Measurements from ENCODE around the gene CCDC12. TPM values are rescaled to one million over a fixed set of nuclear protein-coding genes. Genes with fewer than 3 reads are reported as not detected.

Gene CCDC12
- polyA plus RNA-seq, 12 donors, result 28.1 to 48.9 (median 33.5) TPM; not detected in 1

- DNase-seq, result no peak
Observed at GRCh38 chr3:46908294-46908985, 68.1 kb downstream of the CCDC12 start.

- DNase-seq, result no peak
Observed at GRCh38 chr3:46907960-46908293, 68.6 kb downstream of the CCDC12 start.

- DNase-seq, result no peak
Observed at GRCh38 chr3:46907271-46907670, 69.3 kb downstream of the CCDC12 start.

DNA sequence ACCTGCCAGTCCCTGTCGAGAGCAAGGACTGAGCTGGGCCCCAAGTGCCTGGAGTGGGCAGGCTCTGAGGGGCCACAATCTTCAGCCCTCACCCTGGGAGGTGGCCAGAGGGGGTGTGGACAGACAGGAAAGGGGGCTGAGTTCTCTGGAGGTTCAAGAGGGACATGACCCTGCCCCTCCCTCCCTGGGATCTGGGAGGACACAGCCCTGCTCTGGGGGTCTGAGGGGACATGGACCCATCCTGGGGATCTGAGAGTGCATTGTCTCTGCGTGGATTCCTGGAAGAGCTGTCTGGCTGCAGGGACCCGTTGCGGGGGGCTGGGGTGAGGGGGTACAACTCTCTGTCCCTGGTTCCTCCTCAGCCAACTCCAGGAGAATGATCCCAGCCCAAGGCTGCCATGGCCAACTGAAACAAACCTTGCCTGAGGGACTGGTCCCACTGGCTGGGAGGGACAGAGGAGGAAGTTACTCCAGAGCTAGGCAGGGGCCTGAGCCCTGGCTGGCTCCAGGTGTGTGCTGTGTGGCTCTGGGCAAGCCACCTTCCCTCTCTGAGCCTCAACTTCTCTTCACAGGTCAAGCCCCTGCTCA, 70.0 kb downstream of the CCDC12 start:
- no peak for DNase-seq

GRCh38 chr3:46905661-46906451, 70.7 kb downstream of the CCDC12 start:
- no peak for DNase-seq

DNA sequence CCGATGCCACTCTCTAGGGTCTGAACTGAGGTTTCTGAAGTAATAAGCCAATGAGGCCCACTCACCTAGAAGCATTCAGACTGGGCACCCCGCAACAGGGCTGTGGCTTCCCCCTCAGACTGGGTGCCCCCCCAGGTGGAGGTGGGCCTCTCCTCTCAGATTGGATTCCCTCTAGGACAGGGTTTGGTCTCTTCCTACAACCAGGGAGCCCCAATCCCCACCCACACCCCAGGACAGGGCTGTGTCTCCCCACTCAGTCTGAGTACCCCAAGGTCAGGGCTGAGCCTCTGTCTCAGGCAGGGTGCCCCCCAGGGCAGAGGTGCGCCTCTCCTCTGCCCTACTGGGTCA, 71.4 kb downstream of the CCDC12 start:
- DNase-seq, result no peak

DNA sequence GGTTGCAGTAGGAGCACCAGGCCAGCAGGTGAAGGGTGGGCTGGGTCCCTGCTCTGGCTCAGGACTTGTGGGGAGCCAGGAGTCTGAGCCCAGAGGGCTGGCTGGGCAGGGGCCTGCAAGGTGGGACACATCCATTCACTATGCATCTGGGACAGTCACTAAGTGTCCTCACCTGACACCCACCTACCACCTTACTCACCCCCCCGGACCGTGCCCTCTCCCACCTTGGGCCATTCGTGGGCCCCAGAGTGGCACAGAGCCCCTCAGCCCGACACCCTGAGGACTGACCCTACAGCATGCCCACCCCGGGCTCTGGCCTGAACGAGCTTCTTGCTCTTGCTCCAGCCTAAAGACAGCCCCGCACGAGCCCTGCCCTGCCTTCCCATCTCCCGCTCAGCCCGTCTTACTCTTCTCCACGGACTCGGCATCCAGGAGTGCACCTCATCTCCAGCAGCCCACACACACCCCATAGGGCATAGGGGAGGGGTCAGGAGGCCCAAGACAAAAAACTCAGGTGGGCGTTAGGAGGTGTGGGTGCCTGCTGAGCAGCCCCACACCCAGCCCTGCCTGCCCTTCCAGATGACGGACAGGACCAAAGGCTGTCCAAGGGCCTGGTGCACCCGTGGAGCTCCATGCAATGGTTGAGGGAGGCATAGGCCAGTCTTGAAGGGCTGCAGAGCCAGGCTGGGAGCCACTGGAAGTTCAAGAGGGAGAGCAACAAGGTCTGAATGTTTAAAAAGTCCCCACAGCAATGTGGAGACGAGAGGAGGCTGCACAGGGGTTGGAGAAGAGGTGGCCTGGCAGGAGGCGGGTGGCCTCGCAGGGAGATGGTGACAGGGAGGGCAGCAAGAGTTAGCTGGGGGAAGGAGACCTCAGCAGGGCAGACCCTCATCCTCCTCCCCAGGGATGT, 72.0 kb downstream of the CCDC12 start:
- no peak for DNase-seq

DNA sequence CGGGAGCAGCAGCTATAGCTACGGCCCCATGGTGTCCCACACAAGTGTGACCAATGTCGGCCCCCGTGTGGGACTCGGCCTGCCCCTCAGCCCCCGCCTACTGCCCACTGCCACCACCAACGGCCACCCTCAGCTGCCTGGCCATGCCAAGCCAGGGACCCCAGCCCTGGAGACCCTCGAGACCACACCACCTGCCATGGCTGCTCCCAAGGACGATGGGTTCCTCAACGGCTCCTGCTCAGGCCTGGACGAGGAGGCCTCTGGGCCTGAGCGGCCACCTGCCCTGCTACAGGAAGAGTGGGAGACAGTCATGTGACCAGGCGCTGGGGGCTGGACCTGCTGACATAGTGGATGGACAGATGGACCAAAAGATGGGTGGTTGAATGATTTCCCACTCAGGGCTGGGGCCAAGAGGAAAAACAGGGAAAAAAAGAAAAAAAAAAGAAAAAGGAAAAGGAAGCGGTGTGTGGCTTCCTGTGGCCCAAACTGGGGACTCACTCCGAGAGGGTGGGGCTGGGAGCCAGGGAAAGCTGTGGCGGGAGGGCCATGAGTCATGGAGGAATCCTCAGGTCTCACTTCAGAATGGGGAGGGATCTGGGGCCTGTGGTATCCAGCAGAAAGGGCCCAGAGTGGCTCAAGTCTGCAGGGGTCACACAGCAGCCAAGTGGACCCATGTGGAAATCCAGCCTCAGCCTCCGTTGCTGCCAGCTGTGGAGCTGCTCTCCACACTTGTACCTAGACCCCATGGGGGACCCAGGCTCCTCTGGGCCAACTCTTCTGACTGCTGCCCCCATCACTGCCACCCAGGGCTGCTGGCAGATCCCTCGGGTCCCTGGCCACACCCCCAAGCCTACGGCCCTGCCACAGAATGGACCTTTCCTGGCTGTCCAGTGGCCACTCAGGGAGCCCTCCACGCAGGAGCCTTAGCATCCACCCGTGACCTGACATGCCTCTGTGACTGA, 72.9 kb downstream of the CCDC12 start:
- DNase-seq, result no peak

GRCh38 chr3:46902188-46902631, 74.3 kb downstream of the CCDC12 start:
- no peak for DNase-seq

DNA sequence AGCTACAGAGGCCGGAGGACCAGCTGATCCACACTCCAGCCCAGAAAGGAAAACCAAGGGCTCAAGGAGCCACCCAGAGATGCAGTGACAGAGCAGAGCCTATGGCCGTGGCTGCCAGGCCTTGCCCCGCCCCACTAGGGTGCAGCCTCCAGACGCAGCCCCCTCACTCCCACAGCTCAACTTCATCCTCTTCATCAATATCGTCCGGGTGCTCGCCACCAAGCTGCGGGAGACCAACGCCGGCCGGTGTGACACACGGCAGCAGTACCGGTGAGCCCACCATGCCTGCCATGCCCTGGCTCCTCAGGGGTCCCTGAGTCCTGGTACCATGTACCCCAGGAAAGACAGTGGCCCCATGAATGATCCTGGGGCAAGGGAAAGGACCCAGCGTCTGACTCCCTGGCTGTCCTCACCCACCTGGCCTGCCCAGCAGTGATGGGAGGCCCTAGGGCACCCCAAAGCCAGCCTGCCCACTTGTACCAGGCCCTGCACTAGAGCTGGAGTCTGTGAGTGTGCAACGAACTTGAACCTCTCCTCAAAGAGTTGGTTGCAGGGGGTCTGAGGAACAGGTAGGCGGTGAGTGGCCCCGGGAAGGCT, 74.9 kb downstream of the CCDC12 start:
- no peak for DNase-seq

GRCh38 chr3:46901061-46901460, 75.5 kb downstream of the CCDC12 start:
- DNase-seq, result no peak

DNA sequence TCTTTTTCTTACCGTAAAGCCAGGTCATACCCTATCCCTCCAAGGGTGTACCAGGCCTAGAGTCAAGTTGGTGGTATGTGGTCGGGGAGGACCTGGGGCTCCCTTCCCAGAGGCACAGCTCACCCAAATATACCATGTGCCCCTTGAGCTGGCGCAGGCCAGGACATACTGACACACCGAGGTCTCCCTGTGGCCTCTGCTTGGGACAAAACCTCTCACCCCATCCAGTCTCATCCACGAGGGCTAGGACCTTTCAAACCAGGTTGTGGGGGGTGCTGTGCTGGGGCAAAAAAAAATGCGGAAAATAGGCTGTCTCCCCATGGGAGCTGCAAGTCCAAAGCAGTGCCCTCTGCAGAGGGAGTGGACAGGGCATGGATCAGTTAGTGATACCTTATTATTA, 76.2 kb downstream of the CCDC12 start:
- no peak for DNase-seq

DNA sequence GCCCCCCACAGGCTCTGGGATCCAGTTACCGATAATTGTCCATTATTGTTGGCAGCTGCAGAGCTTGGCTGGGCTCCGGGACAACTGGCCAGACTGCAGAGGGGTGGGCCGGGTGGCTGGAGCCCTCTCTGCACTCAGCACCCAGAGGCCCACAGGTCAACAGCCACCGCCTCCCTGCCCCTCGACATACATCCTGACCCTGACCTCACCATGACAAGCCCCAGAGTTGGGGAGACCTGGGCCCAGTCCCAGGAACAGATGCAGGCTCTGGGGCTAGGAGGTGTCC, 76.6 kb downstream of the CCDC12 start:
- peak; percentile 42 for DNase-seq

DNA sequence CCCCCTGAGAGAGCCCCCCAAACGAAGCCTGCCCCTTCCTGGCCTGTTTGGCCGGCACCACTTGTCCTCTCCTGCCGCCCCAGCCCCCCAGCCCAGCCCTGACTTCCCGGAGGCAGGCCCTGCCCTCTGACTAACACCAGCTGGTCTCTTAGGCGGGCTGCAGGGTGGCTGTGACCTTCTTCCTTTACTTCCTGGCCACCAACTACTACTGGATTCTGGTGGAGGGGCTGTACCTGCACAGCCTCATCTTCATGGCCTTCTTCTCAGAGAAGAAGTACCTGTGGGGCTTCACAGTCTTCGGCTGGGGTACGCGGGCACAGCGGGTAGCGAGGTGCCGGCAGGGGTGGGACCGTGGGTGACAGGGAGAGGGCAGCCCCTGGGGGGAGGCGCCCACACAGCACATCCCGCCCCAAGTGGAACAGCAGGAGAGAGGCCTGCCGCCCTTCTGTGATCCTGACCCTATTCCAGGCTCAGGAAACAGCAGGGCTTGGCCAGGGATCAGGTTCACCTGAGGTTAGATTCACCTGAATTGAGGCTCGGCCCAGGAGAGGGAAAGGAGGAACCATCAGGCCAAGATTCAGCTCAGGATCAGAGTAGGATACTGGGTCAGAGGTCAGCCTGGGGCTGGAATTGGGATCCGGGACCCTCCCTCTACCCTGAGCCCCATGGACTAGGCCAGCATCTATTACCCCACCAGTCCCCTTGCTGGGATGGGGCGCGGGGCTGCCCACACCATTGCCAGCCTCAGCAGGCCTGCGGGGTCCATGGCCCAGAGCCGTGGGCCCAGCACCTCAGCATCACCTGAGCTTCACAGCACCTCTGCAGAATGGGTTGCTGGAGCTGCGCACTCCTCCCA, 77.2 kb downstream of the CCDC12 start:
- DNase-seq, result no peak

DNA sequence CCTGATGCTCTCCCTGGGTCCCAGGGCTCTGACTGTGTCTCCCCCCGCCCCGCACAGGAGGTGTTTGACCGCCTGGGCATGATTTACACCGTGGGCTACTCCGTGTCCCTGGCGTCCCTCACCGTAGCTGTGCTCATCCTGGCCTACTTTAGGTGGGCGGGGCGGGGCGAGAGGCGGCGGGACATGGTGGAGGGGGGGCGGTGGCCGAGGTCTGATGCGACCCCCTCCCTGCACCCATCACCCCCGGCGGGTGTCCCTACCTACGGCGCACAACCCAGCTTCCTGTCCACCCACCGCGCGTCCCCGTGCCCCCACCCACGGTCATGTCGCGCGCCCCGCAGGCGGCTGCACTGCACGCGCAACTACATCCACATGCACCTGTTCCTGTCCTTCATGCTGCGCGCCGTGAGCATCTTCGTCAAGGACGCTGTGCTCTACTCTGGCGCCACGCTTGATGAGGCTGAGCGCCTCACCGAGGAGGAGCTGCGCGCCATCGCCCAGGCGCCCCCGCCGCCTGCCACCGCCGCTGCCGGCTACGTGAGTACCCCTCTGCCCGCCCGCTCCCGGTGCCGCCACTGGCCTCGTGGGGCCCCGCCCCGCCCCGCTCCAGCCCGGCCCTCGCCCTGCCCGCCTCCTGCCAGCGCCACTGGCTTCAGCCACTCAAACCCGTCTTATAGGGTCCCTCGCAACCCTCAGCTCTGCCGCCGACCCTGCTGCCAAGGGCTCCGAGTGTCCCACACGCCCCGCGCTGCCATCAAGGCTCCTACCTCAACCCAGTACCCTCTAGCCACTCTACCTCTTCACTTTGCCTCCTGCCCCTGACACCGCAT, 78.0 kb downstream of the CCDC12 start:
- DNase-seq, result no peak

GRCh38 chr3:46897829-46898320, 78.7 kb downstream of the CCDC12 start:
- DNase-seq, result no peak

GRCh38 chr3:46897031-46897430, 79.5 kb downstream of the CCDC12 start:
- no peak for DNase-seq

- DNase-seq, result no peak
Observed at GRCh38 chr3:46896386-46896785, 80.2 kb downstream of the CCDC12 start.

GRCh38 chr3:46895761-46896160, 80.8 kb downstream of the CCDC12 start:
- no peak for DNase-seq
